HG02852 (cell line): ENCODE data around the gene MARK2.
"Not testable (repeated sequence)": the region's sequence is repeated elsewhere in the genome, so short reads cannot be mapped to it uniquely, and the experiment has no call there.

Source experiments
- ATAC-seq: cut with Tn5 transposase; IDR thresholded peaks from one replicate; pipeline ENCODE4 v1.9.1; 2021; ENCODE audit warnings: mild to moderate bottlenecking, moderate library complexity; ENCODE audit not compliant: unreplicated experiment

MARK2 gene

GRCh38 chr11:63838678-63839507 lies at the start of gene MARK2:
Gene MARK2 (plus strand): TSS chr11:63839110. CDS start chr11:63839507, 397 bp downstream.
- ATAC-seq: peak; percentile 72

GRCh38 chr11:63791495-63792167 lies 47.3 kb upstream of the MARK2 start:
- no peak for ATAC-seq

- ATAC-seq: no peak
These were observed 45.7 kb upstream of the MARK2 start for GRCh38 chr11:63793161-63793560.

GRCh38 chr11:63795066-63795465 lies 43.8 kb upstream of the MARK2 start:
- no peak for ATAC-seq

- ATAC-seq: no peak
These were observed 38.0 kb upstream of the MARK2 start for GRCh38 chr11:63800921-63801320.

GRCh38 chr11:63802637-63803414 lies 36.1 kb upstream of the MARK2 start:
- ATAC-seq: no peak

GRCh38 chr11:63804259-63804658 lies 34.7 kb upstream of the MARK2 start:
- ATAC-seq: no peak

- ATAC-seq: no peak
These were observed 33.0 kb upstream of the MARK2 start for GRCh38 chr11:63805844-63806415.

- ATAC-seq: not testable (repeated sequence)
These were observed 28.5 kb upstream of the MARK2 start for GRCh38 chr11:63810383-63810782.

GRCh38 chr11:63811522-63811921 lies 27.4 kb upstream of the MARK2 start:
- ATAC-seq: no peak

GRCh38 chr11:63813035-63813562 lies 25.8 kb upstream of the MARK2 start, which contains the start of gene SPINDOC:
Gene SPINDOC (plus strand): TSS chr11:63813456. CDS start chr11:63813687, 231 bp downstream.
- ATAC-seq: peak; percentile 80

- ATAC-seq: peak; percentile 35
These were observed 25.1 kb upstream of the MARK2 start for GRCh38 chr11:63813563-63814382.

GRCh38 chr11:63814383-63814736 lies 24.6 kb upstream of the MARK2 start:
- ATAC-seq: no peak

GRCh38 chr11:63816166-63816565 lies 22.7 kb upstream of the MARK2 start:
- no peak for ATAC-seq

GRCh38 chr11:63816732-63817131 lies 22.2 kb upstream of the MARK2 start:
- no peak for ATAC-seq

- no peak for ATAC-seq
These were observed 21.0 kb upstream of the MARK2 start for GRCh38 chr11:63817758-63818498.

- ATAC-seq: no peak
These were observed 20.3 kb upstream of the MARK2 start for GRCh38 chr11:63818609-63819008.

- no peak for ATAC-seq
These were observed 17.5 kb upstream of the MARK2 start for GRCh38 chr11:63821411-63821810.

GRCh38 chr11:63826471-63827190 lies 12.3 kb upstream of the MARK2 start:
- no peak for ATAC-seq
